ENCODE data around the gene DPF1. TPM values are rescaled to one million over a fixed set of nuclear protein-coding genes. Genes with fewer than 3 reads are reported as not detected.

Gene DPF1
- total and polyA plus RNA-seq, 2 donors (not counting 1 experiment from before 2014, with no cell fraction given), result not detected

DNA sequence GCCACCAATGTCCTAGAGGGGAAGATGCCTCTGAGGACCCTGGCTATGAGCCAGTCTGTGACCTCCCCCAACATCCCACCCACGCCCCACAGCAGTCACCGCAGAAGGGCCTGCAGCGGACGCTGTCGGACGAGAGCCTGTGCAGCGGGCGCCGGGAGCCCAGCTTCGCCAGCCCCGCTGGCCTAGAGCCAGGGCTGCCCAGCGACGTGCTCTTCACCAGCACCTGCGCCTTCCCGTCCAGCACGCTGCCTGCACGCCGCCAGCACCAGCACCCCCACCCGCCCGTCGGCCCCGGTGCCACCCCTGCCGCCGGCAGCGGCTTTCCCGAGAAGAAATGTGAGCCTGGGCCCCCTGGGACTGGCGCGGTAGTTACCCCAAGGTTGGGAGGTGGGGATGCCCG, 30.6 kb downstream of the DPF1 start:
- Mint-ChIP-seq H3K4me3 (no peak overlapping the region), H3K4me1 (peaks cover 7% of the 10 kb centered on the region), H3K9me3 (ENCODE audit: insufficient read depth) (no peaks in the 10 kb centered on the region), H3K27ac (no peak overlapping the region), H3K27me3 (no peaks in the 10 kb centered on the region)
- H3K9me3 ChIP-seq (ENCODE audit: control extremely low read depth in 1 of 3, control insufficient read depth in 2 of 3, insufficient read depth in 1 of 3, low read length in 2 of 3), result peaks cover 0 to 2% (median 0%) of the 10 kb centered on the region in 3 donors
- CTCF ChIA-PET, result no interaction called here
- 99% methylated on average over 28 of the region's 29 CpGs for WGBS (ENCODE audit: insufficient coverage)
- H3K27me3 ChIP-seq (replicated peaks in 1 of 4; ENCODE audit: control extremely low read depth in 1 of 4, control insufficient read depth in 3 of 4, insufficient read depth in 4 of 4, low read length in 3 of 4), result no peaks in the 10 kb centered on the region
- peaks cover 65% of the 10 kb centered on the region for H4K20me1 ChIP-seq (ENCODE audit: control insufficient read depth, insufficient read depth, low read length, poor library complexity, severe bottlenecking)
- H2AFZ ChIP-seq (ENCODE audit: insufficient read depth, low read depth, low read length, poor library complexity, severe bottlenecking), result no peak overlapping the region
- ATAC-seq (ENCODE audit: low read depth) (no peak), DNase-seq (no peak)
- no peaks in the 10 kb centered on the region for H3K4me1 ChIP-seq (ENCODE audit: control insufficient read depth in 2 of 2, insufficient read depth in 2 of 2, low read length in 2 of 2)
- no peak overlapping the region for H3K4me3 ChIP-seq (ENCODE audit: control extremely low read depth in 1 of 5, extremely low read depth in 1 of 5, insufficient read depth in 1 of 5, low read depth in 2 of 5, low read length in 4 of 5)
- intact Hi-C loops (cut with micrococcal nuclease), result no loop called here
- H3K27ac ChIP-seq (ENCODE audit: low read length in 2 of 2), result no peak overlapping the region
- TF ChIP-seq EZH2 (IDR thresholded peaks at IDR 0.05; ENCODE audit: borderline replicate concordance, insufficient read depth, low read depth, low read length, poor library complexity, severe bottlenecking), result no peak
- TF ChIP-seq, protein P1, sequence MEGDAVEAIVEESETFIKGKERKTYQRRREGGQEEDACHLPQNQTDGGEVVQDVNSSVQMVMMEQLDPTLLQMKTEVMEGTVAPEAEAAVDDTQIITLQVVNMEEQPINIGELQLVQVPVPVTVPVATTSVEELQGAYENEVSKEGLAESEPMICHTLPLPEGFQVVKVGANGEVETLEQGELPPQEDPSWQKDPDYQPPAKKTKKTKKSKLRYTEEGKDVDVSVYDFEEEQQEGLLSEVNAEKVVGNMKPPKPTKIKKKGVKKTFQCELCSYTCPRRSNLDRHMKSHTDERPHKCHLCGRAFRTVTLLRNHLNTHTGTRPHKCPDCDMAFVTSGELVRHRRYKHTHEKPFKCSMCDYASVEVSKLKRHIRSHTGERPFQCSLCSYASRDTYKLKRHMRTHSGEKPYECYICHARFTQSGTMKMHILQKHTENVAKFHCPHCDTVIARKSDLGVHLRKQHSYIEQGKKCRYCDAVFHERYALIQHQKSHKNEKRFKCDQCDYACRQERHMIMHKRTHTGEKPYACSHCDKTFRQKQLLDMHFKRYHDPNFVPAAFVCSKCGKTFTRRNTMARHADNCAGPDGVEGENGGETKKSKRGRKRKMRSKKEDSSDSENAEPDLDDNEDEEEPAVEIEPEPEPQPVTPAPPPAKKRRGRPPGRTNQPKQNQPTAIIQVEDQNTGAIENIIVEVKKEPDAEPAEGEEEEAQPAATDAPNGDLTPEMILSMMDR (IDR thresholded peaks at IDR 0.05), result no peak
- H3K79me2 ChIP-seq (ENCODE audit: control insufficient read depth, insufficient read depth, low read length), result peaks cover 2% of the 10 kb centered on the region
- no peak overlapping the region for H3K4me2 ChIP-seq (replicated peaks; ENCODE audit: low read depth, low read length, poor library complexity, severe bottlenecking)
- POLR2A ChIA-PET, result no interaction called here
- H3K36me3 ChIP-seq (replicated peaks in 1 of 2; ENCODE audit: control extremely low read depth in 1 of 2, control insufficient read depth in 1 of 2, extremely low read depth in 1 of 2, insufficient read depth in 2 of 2, low read length in 1 of 2), result peaks cover 2 to 81% of the 10 kb centered on the region in 2 experiments
- H3K9ac ChIP-seq (ENCODE audit: low read length), result no peak overlapping the region

DNA sequence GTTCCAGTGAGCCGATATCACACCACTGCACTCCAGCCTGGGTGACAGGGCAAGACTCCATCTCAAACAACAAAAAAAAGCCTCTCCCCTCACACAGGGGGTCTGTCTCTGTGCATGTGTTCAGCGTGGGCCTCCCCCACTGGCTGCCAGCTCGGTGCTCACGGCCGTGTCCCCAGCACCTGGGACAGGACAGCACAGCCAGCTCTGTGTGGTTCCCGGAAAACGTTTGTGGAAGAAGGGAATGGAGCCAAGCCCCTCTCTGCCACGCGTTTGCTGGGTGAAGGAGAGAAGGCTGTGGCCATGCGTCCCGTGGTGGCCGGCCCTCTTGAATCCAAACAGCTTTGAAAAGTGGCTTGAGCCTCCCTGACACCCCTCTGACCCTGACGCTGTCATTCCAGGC, 32.3 kb downstream of the DPF1 start:
- Mint-ChIP-seq H3K9me3 (ENCODE audit: insufficient read depth) (no peaks in the 10 kb centered on the region), H3K27me3 (no peaks in the 10 kb centered on the region), H3K27ac (no peak overlapping the region), H3K4me1 (peaks cover 7% of the 10 kb centered on the region), H3K4me3 (no peak overlapping the region)
- H3K9me3 ChIP-seq (ENCODE audit: control extremely low read depth in 1 of 3, control insufficient read depth in 2 of 3, insufficient read depth in 1 of 3, low read length in 2 of 3), result no peaks in the 10 kb centered on the region
- no peak for ATAC-seq (ENCODE audit: low read depth)
- 97% methylated on average over 13 of the region's 13 CpGs for WGBS (ENCODE audit: insufficient coverage)
- peaks cover 2 to 64% of the 10 kb centered on the region in 2 experiments for H3K36me3 ChIP-seq (replicated peaks in 1 of 2; ENCODE audit: control extremely low read depth in 1 of 2, control insufficient read depth in 1 of 2, extremely low read depth in 1 of 2, insufficient read depth in 2 of 2, low read length in 1 of 2)
- H3K4me2 ChIP-seq (replicated peaks; ENCODE audit: low read depth, low read length, poor library complexity, severe bottlenecking), result no peak overlapping the region
- no peak overlapping the region for H3K27ac ChIP-seq (ENCODE audit: low read length in 2 of 2)
- H3K79me2 ChIP-seq (ENCODE audit: control insufficient read depth, insufficient read depth, low read length), result peaks cover 2% of the 10 kb centered on the region
- intact Hi-C loops (cut with micrococcal nuclease), result no loop called here
- H3K4me3 ChIP-seq (ENCODE audit: control extremely low read depth in 1 of 5, extremely low read depth in 1 of 5, insufficient read depth in 1 of 5, low read depth in 2 of 5, low read length in 4 of 5), result no peak overlapping the region
- CTCF ChIA-PET, result interaction anchor here (0.5 kb wide), 1 partner anchor 59 kb away, joined by 3 read pairs; no protein-coding TSS in a partner anchor
- no peak overlapping the region for H3K9ac ChIP-seq (ENCODE audit: low read length)
- H4K20me1 ChIP-seq (ENCODE audit: control insufficient read depth, insufficient read depth, low read length, poor library complexity, severe bottlenecking), result peaks cover 72% of the 10 kb centered on the region
- no peak for TF ChIP-seq EZH2 (IDR thresholded peaks at IDR 0.05; ENCODE audit: borderline replicate concordance, insufficient read depth, low read depth, low read length, poor library complexity, severe bottlenecking)
- TF ChIP-seq, protein P1 (IDR thresholded peaks at IDR 0.05), result no peak
- no peaks in the 10 kb centered on the region for H3K27me3 ChIP-seq (replicated peaks in 1 of 4; ENCODE audit: control extremely low read depth in 1 of 4, control insufficient read depth in 3 of 4, insufficient read depth in 4 of 4, low read length in 3 of 4)
- H3K4me1 ChIP-seq (ENCODE audit: control insufficient read depth in 2 of 2, insufficient read depth in 2 of 2, low read length in 2 of 2), result no peaks in the 10 kb centered on the region
- H2AFZ ChIP-seq (ENCODE audit: insufficient read depth, low read depth, low read length, poor library complexity, severe bottlenecking), result no peak overlapping the region
- no peak for DNase-seq
- POLR2A ChIA-PET, result no interaction called here
